HG02973 (cell line): ENCODE measurements around the gene VEGFD.

Source experiments
- ATAC-seq: cut with Tn5 transposase; IDR thresholded peaks from one replicate; pipeline ENCODE4 v1.9.1; 2021; ENCODE audit warnings: moderate library complexity; ENCODE audit not compliant: unreplicated experiment

The VEGFD gene

GRCh38 chrX:15384304-15384703, at the start of gene VEGFD:
Gene VEGFD, minus strand, starts transcription at chrX:15384413. Its CDS starts 467 bp downstream, at chrX:15383946.
- ATAC-seq, result no peak

GRCh38 chrX:15430584-15430983, 46.4 kb upstream of the VEGFD start:
- no peak for ATAC-seq

GRCh38 chrX:15430076-15430475, 45.9 kb upstream of the VEGFD start:
- no peak for ATAC-seq

GRCh38 chrX:15425024-15425423, 40.8 kb upstream of the VEGFD start:
- ATAC-seq, result no peak

GRCh38 chrX:15418707-15419181, 34.5 kb upstream of the VEGFD start:
- no peak for ATAC-seq

- ATAC-seq, result no peak
Measured at GRCh38 chrX:15418041-15418706, 34.0 kb upstream of the VEGFD start.

- peak; percentile 48 for ATAC-seq
Measured at GRCh38 chrX:15416133-15416993, 32.1 kb upstream of the VEGFD start.

GRCh38 chrX:15413101-15413500, 28.9 kb upstream of the VEGFD start:
- no peak for ATAC-seq

GRCh38 chrX:15410947-15411346, 26.7 kb upstream of the VEGFD start:
- no peak for ATAC-seq

- ATAC-seq, result no peak
Measured at GRCh38 chrX:15410430-15410829, 26.2 kb upstream of the VEGFD start.

- no peak for ATAC-seq
Measured at GRCh38 chrX:15405846-15406245, 21.6 kb upstream of the VEGFD start.

GRCh38 chrX:15404401-15405096, 20.3 kb upstream of the VEGFD start:
- no peak for ATAC-seq

GRCh38 chrX:15401378-15401777, 17.2 kb upstream of the VEGFD start:
- ATAC-seq, result no peak

GRCh38 chrX:15399962-15400391, 15.8 kb upstream of the VEGFD start:
- ATAC-seq, result no peak

- no peak for ATAC-seq
Measured at GRCh38 chrX:15398874-15399273, 14.7 kb upstream of the VEGFD start.

GRCh38 chrX:15395789-15396188, 11.6 kb upstream of the VEGFD start:
- ATAC-seq, result no peak

GRCh38 chrX:15391850-15392249, 7.6 kb upstream of the VEGFD start:
- ATAC-seq, result no peak

GRCh38 chrX:15382813-15383212, 1.4 kb downstream of the VEGFD start:
- ATAC-seq, result no peak

GRCh38 chrX:15376956-15377355, 7.3 kb downstream of the VEGFD start:
- no peak for ATAC-seq

- ATAC-seq, result no peak
Measured at GRCh38 chrX:15373976-15374375, 10.2 kb downstream of the VEGFD start.

- no peak for ATAC-seq
Measured at GRCh38 chrX:15366506-15367352, 17.5 kb downstream of the VEGFD start.
